Transverse colon (tissue), 4 donors: ENCODE measurements around the gene STRA8. TPM values are rescaled to one million over a fixed set of nuclear protein-coding genes. Genes with fewer than 3 reads are reported as not detected.

Experiments
- DNase-seq: peaks from one replicate; pipeline ENCODE4 v3.0.0-alpha.2; 2019
- H3K27ac ChIP-seq, 4 donors: fragments of 200-600 bp; sonication (generic); 2 replicates each; pipeline ENCODE4 v1.5.1; 2016 to 2018; ENCODE audit warnings: inconsistent platforms in 4 of 4
- H3K27me3 ChIP-seq: fragments of 200-600 bp; sonication (generic); 2 replicates; pipeline ENCODE4 v1.5.1; 2017; ENCODE audit warnings: inconsistent platforms
- H3K36me3 ChIP-seq, 4 donors: fragments of 200-600 bp; sonication (generic); 2 replicates each; pipeline ENCODE4 v1.5.1; 2017 to 2019; ENCODE audit warnings: inconsistent platforms in 4 of 4
- H3K4me1 ChIP-seq, 4 donors: fragments of 200-600 bp; sonication (generic); 2 replicates each; pipeline ENCODE4 v1.5.1; 2017 to 2020; ENCODE audit warnings: inconsistent platforms in 4 of 4
- H3K4me3 ChIP-seq, 4 donors: fragments of 200-600 bp; sonication (generic); 1 replicate in 1 of 4; 2 replicates in 3 of 4; pipeline versions ENCODE4 v1.5.1 to v1.6.1; 2017 to 2019; ENCODE audit warnings: inconsistent platforms in 4 of 4
- H3K9me3 ChIP-seq, 2 donors: fragments of 200-600 bp; sonication (generic); 2 replicates each; pipeline ENCODE4 v1.5.1; 2017 to 2019; ENCODE audit warnings: inconsistent platforms in 2 of 2
- EP300 ChIP-seq: sonication (generic); formaldehyde crosslinking; IDR thresholded peaks from one replicate; pipeline ENCODE4 v1.6.1; 2017; ENCODE audit warnings: antibody characterized with exemption, low read depth
- POLR2A ChIP-seq: fragments of 450-650 bp; IDR thresholded peaks from one replicate; pipeline ENCODE4 v1.6.1; 2016; ENCODE audit warnings: antibody characterized with exemption, mild to moderate bottlenecking, moderate library complexity
- POLR2AphosphoS5 ChIP-seq, 3 donors: sonication (generic); formaldehyde crosslinking; IDR thresholded peaks; one replicate each; pipeline ENCODE4 v1.6.1; 2016; ENCODE audit warnings: antibody characterized with exemption in 3 of 3
- WGBS, 2 donors: methylation state at CpG; one replicate each; pipeline ENCODE4 v1.1.5; 2018; ENCODE audit warnings: low coverage in 1 of 2; 5-methylcytosine and 5-hydroxymethylcytosine counted together
- in situ Hi-C, 4 donors: fragments of 200-750 bp; cut with MboI; loops; one replicate each; pipeline versions ENCODE4 v1.15.0 to v1.15.1; 2017; ENCODE audit warnings: low sequenced_read_pairs in 3 of 4, low pct_ligation_motif_present in 1 of 4, low pct_unique_long_range_greater_than_20kb in 1 of 4
- intact Hi-C: fragments of 100-400 bp; cut with DNase I; formaldehyde crosslinking; loops from one replicate; pipeline ENCODE4 v1.15.1; 2023; ENCODE audit warnings: low total_unique reads
- total RNA-seq, 4 donors: library from RNA; depleted of rRNA; stranded (reverse); fragments of >200 nt; gene quantifications; one replicate each; pipeline ENCODE4 v1.1.0, GENCODE V29; 2016
- TF ChIP-seq, protein P1 (sequence below), 5 experiments: fragments of 200-600 bp in 3 of 5; fragments of 450-650 bp in 2 of 5; sonication (generic) in 3 of 5; IDR thresholded peaks; 1 replicate in 2 of 5; 2 replicates in 3 of 5; pipeline ENCODE4 v1.5.1; 2016 to 2017; ENCODE audit warnings: antibody characterized with exemption in 5 of 5, inconsistent platforms in 3 of 5, mild to moderate bottlenecking in 2 of 5, moderate library complexity in 1 of 5

The STRA8 gene
- total RNA-seq, 4 donors from 2014 or later = not detected

DNA sequence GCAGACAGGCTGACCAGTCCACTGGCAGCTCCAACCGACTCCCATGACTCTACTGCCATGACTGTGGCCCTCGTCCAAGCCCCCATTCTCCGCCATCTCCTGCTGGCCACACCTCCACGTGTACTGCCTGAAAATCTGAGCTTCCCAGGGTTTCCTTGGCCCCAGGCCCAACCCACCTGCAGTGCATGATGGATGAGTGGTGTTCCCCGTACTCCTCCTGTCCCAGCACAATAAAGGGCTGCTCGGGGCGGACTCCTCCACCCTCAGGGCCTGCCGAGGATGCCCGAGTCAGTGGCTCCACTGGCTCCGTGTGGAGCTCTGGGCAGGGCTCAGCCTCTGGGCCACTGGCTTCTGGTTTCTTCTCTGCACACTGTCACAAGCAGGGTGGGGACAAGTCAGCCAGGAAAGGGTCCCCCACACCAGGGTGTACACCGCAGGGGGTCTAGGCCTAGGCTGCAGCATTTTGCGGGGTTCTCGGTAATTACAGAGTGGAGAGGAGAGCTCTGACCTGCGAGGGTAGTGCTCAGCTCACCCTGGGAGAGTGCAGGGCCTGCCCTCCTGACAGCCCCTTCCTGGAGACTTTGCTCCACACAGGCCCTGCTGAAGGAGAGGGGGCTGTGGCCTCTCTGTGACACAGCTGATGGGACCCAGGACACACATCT lies 37.5 kb upstream of the STRA8 start:
- in situ Hi-C loops = loop anchor here in 1 of 4 donors (25.0 kb wide), 1 partner anchor 534 kb away; no protein-coding TSS in a partner anchor
- no peak for DNase-seq
- WGBS, 2 donors = 89% methylated on average over 14 of the region's 14 CpGs; no CpG with 5 or more reads in 1 of the 2 donors
- no peaks in the 10 kb centered on the region for H3K4me1 ChIP-seq
- peaks cover 0 to 11% (median 2%) of the 10 kb centered on the region in 4 donors for H3K36me3 ChIP-seq
- TF ChIP-seq, protein P1, sequence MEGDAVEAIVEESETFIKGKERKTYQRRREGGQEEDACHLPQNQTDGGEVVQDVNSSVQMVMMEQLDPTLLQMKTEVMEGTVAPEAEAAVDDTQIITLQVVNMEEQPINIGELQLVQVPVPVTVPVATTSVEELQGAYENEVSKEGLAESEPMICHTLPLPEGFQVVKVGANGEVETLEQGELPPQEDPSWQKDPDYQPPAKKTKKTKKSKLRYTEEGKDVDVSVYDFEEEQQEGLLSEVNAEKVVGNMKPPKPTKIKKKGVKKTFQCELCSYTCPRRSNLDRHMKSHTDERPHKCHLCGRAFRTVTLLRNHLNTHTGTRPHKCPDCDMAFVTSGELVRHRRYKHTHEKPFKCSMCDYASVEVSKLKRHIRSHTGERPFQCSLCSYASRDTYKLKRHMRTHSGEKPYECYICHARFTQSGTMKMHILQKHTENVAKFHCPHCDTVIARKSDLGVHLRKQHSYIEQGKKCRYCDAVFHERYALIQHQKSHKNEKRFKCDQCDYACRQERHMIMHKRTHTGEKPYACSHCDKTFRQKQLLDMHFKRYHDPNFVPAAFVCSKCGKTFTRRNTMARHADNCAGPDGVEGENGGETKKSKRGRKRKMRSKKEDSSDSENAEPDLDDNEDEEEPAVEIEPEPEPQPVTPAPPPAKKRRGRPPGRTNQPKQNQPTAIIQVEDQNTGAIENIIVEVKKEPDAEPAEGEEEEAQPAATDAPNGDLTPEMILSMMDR (IDR thresholded peaks at IDR 0.05) = no peak
- TF ChIP-seq EP300 (no peak), POLR2AphosphoS5 (IDR thresholded peaks at IDR 0.05) (no peak)
- no peaks in the 10 kb centered on the region for H3K27me3 ChIP-seq
- H3K9me3 ChIP-seq = no peaks in the 10 kb centered on the region
- no peak overlapping the region for H3K27ac ChIP-seq
- intact Hi-C loops = loop anchor here (10.0 kb wide), 1 partner anchor 1061 kb away; no protein-coding TSS in a partner anchor
- H3K4me3 ChIP-seq = no peak overlapping the region

- H3K27ac ChIP-seq = no peak overlapping the region
- 94% methylated on average over 2 of the region's 2 CpGs; no CpG with 5 or more reads in 1 of the 2 donors for WGBS, 2 donors
- H3K9me3 ChIP-seq = no peaks in the 10 kb centered on the region
- intact Hi-C loops = loop anchor here (10.0 kb wide), 1 partner anchor 1063 kb away; no protein-coding TSS in a partner anchor
- no peak for DNase-seq
- no peak for TF ChIP-seq POLR2AphosphoS5 (IDR thresholded peaks at IDR 0.05)
- TF ChIP-seq POLR2A = no peak
- no peak for TF ChIP-seq EP300
- TF ChIP-seq, protein P1 (IDR thresholded peaks at IDR 0.05) = no peak
- peaks cover 0 to 9% (median 2%) of the 10 kb centered on the region in 4 donors for H3K36me3 ChIP-seq
- no peak overlapping the region for H3K4me3 ChIP-seq
- in situ Hi-C loops = loop anchor here in 1 of 4 donors (25.0 kb wide), 1 partner anchor 535 kb away; no protein-coding TSS in a partner anchor
- no peaks in the 10 kb centered on the region for H3K27me3 ChIP-seq
- no peaks in the 10 kb centered on the region for H3K4me1 ChIP-seq
Measured at GRCh38 chr7:135197343-135197742, 36.3 kb upstream of the STRA8 start.

DNA sequence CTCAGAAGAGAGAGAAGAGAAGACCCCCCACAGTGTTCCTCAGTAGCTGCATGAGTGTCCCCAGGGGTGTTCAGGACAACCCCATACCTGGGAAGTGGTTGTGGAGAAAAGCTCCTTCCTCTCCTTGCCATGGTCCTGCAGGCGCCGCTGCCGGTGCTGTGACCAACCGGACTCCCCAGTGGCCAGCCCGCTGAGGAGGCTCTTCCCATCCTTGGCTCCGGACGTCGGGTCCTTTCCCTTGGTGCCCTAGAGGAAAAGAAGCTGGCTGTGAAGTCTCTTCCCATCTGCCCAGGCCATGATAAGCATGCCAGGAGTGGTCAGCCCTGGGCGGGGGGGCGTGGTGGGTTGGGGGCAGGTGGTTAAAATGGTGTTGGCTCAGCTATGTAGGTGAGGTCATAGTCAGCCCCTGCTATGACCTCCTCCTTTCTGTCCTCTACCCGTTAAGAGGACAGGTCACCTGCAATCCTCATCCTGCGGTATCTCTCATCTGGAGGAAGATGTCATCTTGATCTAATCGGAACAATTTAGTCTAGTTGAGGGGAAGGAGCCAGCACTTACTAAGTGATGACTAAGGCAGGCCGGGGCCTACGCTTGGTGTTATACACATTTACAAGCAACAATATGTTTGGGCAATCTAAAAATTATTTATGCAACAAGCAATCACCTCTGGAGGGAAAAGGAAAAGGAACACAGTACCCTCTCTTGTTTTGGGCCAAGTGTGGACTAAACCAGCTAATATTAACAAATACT lies 35.6 kb upstream of the STRA8 start:
- DNase-seq = no peak

More for the DNA sequence above, 35.6 kb upstream of the STRA8 start:
- TF ChIP-seq, protein P1 (IDR thresholded peaks at IDR 0.05) = no peak
- TF ChIP-seq POLR2AphosphoS5 (IDR thresholded peaks at IDR 0.05) (no peak), EP300 (no peak), POLR2A (no peak)
- in situ Hi-C loops = loop anchor here in 1 of 4 donors (25.0 kb wide), 1 partner anchor 536 kb away; no protein-coding TSS in a partner anchor
- Histone ChIP-seq H3K27ac (no peak overlapping the region), H3K9me3 (no peaks in the 10 kb centered on the region), H3K4me1 (no peaks in the 10 kb centered on the region), H3K27me3 (no peaks in the 10 kb centered on the region), H3K4me3 (no peak overlapping the region), H3K36me3 (peaks cover 0 to 5% (median 2%) of the 10 kb centered on the region in 4 donors)
- WGBS, 2 donors = 88 to 100% methylated on average over 2 to 15 of the region's 15 CpGs
- intact Hi-C loops = loop anchor here (10.0 kb wide), 1 partner anchor 1063 kb away; no protein-coding TSS in a partner anchor
